Endothelial cell of umbilical vein (primary cell): ENCODE results near the gene FAM219B. TPM values are rescaled to one million over a fixed set of nuclear protein-coding genes. Genes with fewer than 3 reads are reported as not detected.

ENCODE experiments used
- BruUV-seq: library from RNA; stranded (reverse); fragments of 400-500 nt; replicated peaks from 2 replicates; lab custom pipeline; 2021; lab: Mats Ljungman, UMichigan
- CTCF ChIA-PET: fragments of 300-600, 350-600 bp; sonication (Branson Sonifier 250); formaldehyde crosslinking; loops from one replicate; lab custom pipeline; 2021; ENCODE audit warnings: antibody characterized with exemption, inconsistent platforms; lab: Charles Lee
- POLR2A ChIA-PET: fragments of 300-600, 350-600 bp; sonication (Branson Sonifier 250); formaldehyde crosslinking; loops from one replicate; lab custom pipeline; 2021; ENCODE audit warnings: antibody characterized with exemption, inconsistent platforms; lab: Charles Lee
- DNase-seq: peaks from one replicate; pipeline ENCODE4 v3.0.0-alpha.2; 2011; ENCODE audit warnings: low read depth, low spot score
- FAIRE-seq: peaks from 2 replicates; lab custom pipeline; 2011; peaks lifted over from hg19 to GRCh38; lab: Jason Lieb, UNC
- H2AFZ ChIP-seq: 2 replicates; pipeline ENCODE4 v1.6.0; 2012; ENCODE audit warnings: low read depth, low read length, control low read depth, inconsistent platforms
- H3K27ac ChIP-seq: 2 replicates; pipeline ENCODE4 v1.5.1; 2011; ENCODE audit warnings: low read depth, mild to moderate bottlenecking, control low read depth, low read length, moderate library complexity; ENCODE audit not compliant: insufficient read depth
- H3K27me3 ChIP-seq, 2 experiments: 2 replicates each; pipeline versions ENCODE4 v1.6.0 to v1.6.1; 2011; ENCODE audit warnings: low read length in 2 of 2, mixed read lengths in 1 of 2; ENCODE audit not compliant: control insufficient read depth in 2 of 2, insufficient read depth in 2 of 2
- H3K36me3 ChIP-seq, 2 experiments: 2 replicates in 1 of 2; 3 replicates in 1 of 2; pipeline ENCODE4 v1.5.1; 2011; ENCODE audit warnings: low read length in 2 of 2, mild to moderate bottlenecking in 1 of 2, moderate library complexity in 1 of 2; ENCODE audit not compliant: control insufficient read depth in 2 of 2, insufficient read depth in 2 of 2; ENCODE audit errors: extremely low read depth in 1 of 2
- H3K4me1 ChIP-seq: 3 replicates; pipeline ENCODE4 v1.5.1; 2011; ENCODE audit warnings: mild to moderate bottlenecking, low read length; ENCODE audit not compliant: control insufficient read depth, insufficient read depth; ENCODE audit errors: extremely low read depth
- H3K4me2 ChIP-seq: 2 replicates; pipeline ENCODE4 v1.6.1; 2011; ENCODE audit warnings: low read length, control low read depth, mixed read lengths; ENCODE audit not compliant: insufficient read depth
- H3K4me3 ChIP-seq, 3 experiments: fragments of 200-600 bp in 1 of 3; sonication (generic), shearing (Covaris generic) in 1 of 3; replicated peaks in 1 of 3; 2 replicates each; pipeline ENCODE4 v1.5.1; 2011 to 2016; ENCODE audit warnings: control low read depth in 3 of 3, low read length in 3 of 3, mild to moderate bottlenecking in 2 of 3, inconsistent platforms in 1 of 3, low read depth in 1 of 3, moderate library complexity in 1 of 3; ENCODE audit not compliant: insufficient read depth in 1 of 3
- H3K79me2 ChIP-seq: 2 replicates; pipeline ENCODE4 v1.6.0; 2012; ENCODE audit warnings: low read length, inconsistent platforms; ENCODE audit not compliant: control insufficient read depth, insufficient read depth
- H3K9ac ChIP-seq: replicated peaks from 2 replicates; pipeline ENCODE3; 2011; ENCODE audit warnings: low read length, control low read depth; ENCODE audit not compliant: insufficient read depth; ENCODE audit errors: extremely low read depth
- H3K9me1 ChIP-seq: replicated peaks from 3 replicates; pipeline ENCODE4 v1.6.0; 2011; ENCODE audit warnings: mild to moderate bottlenecking, low read length; ENCODE audit not compliant: control insufficient read depth, insufficient read depth; ENCODE audit errors: extremely low read depth
- H3K9me3 ChIP-seq: replicated peaks from 2 replicates; pipeline ENCODE4 v1.5.1; 2012; ENCODE audit warnings: low read length, inconsistent platforms; ENCODE audit not compliant: control insufficient read depth, insufficient read depth
- H4K20me1 ChIP-seq: replicated peaks from 2 replicates; pipeline ENCODE3; 2011; ENCODE audit warnings: mild to moderate bottlenecking, low read length; ENCODE audit not compliant: control insufficient read depth, insufficient read depth; ENCODE audit errors: extremely low read depth
- EZH2 ChIP-seq: IDR thresholded peaks from 2 replicates; pipeline ENCODE4 v1.6.1; 2012; ENCODE audit warnings: borderline replicate concordance, low read depth, mild to moderate bottlenecking, moderate library complexity, low read length, inconsistent platforms; ENCODE audit not compliant: severe bottlenecking
- FOS ChIP-seq: IDR thresholded peaks from 2 replicates; pipeline ENCODE4 v1.6.1; 2011; ENCODE audit warnings: mild to moderate bottlenecking, low read length, moderate library complexity, borderline replicate concordance; ENCODE audit not compliant: insufficient read depth
- GATA2 ChIP-seq: IDR thresholded peaks from 2 replicates; pipeline ENCODE4 v1.7.0; 2011; ENCODE audit warnings: low read depth, mild to moderate bottlenecking, moderate library complexity, mixed read lengths, low read length; ENCODE audit not compliant: insufficient read length, insufficient read depth
- JUN ChIP-seq: IDR thresholded peaks from 2 replicates; pipeline ENCODE4 v1.6.1; 2011; ENCODE audit warnings: borderline replicate concordance, low read depth; ENCODE audit not compliant: insufficient read length, insufficient read depth
- MYC ChIP-seq: IDR thresholded peaks from one replicate; pipeline ENCODE4 v1.6.1; 2011; ENCODE audit warnings: mild to moderate bottlenecking, low read depth, low read length
- POLR2A ChIP-seq: IDR thresholded peaks from 2 replicates; pipeline ENCODE4 v1.6.1; 2012; ENCODE audit warnings: low read depth, mild to moderate bottlenecking, control low read depth, low read length
- POLR2AphosphoS5 ChIP-seq: IDR thresholded peaks from 2 replicates; pipeline ENCODE4 v1.6.1; 2012; ENCODE audit warnings: low read depth, mild to moderate bottlenecking, control low read depth, low read length, moderate library complexity; ENCODE audit not compliant: insufficient read depth
- dilution Hi-C: fragments of 300-500 bp; cut with MboI; formaldehyde crosslinking; loops from one replicate; pipeline ENCODE4 v1.15.0; 2019; ENCODE audit warnings: low sequenced_read_pairs; ENCODE audit not compliant: extremely low pct_ligation_motif_present
- intact Hi-C: fragments of 100-400 bp; cut with micrococcal nuclease; formaldehyde crosslinking; loops from one replicate; pipeline ENCODE4 v1.10.0; 2022
- polyA plus RNA-seq, 4 experiments: library from polyadenylated mRNA; depleted of rRNA in 3 of 4; stranded (reverse) in 3 of 4; unstranded in 1 of 4; fragments of >200 nt; gene quantifications; 2 replicates each; pipeline versions ENCODE4 v1.2.1 to v1.2.3, GENCODE V29; 2011 to 2012; ENCODE audit warnings: missing spikeins in 1 of 4
- total RNA-seq: library from RNA; stranded (reverse); gene quantifications from 2 replicates; pipeline ENCODE4 v1.2.3, GENCODE V29; 2021
- TF ChIP-seq, protein P1 (sequence below), 2 donors: IDR thresholded peaks; 1 replicate in 1 of 2; 2 replicates in 1 of 2; pipeline ENCODE4 v1.5.1; 2011; ENCODE audit warnings: low read length in 2 of 2, mild to moderate bottlenecking in 2 of 2, moderate library complexity in 2 of 2, control low read depth in 1 of 2, inconsistent platforms in 1 of 2, low read depth in 1 of 2; ENCODE audit not compliant: insufficient read depth in 1 of 2; ENCODE audit errors: extremely low read depth in 1 of 2
- TF ChIP-seq, protein P2 (sequence below): IDR thresholded peaks from 2 replicates; pipeline ENCODE4 v1.6.1; 2011; ENCODE audit not compliant: insufficient read depth, insufficient read length

FAM219B gene
- total and polyA plus RNA-seq, 2 donors (not counting 3 experiments of a cell fraction or from before 2014, with no cell fraction given): 57.7 to 73.0 TPM

DNA sequence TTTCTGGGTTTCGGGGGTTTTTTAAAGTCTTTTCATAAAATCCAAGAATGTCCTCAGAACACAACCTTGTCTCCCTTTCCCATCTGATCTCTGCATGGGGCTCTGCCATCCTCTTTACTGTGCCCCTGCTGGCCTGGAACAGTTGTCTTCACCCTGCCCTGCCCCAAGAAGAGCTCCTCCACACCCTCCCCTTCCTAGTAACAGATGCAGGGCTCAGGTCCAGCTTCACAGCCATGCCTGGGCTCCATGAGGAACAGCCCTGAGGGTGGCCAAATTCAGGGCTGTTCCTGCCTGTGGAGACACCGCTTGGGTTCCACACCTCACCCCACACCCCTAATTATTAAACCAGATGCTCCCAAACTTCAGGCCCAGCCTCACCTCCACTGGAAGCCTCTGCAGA, 50.8 kb downstream of the FAM219B start:
- FAIRE-seq (no peak), DNase-seq (no peak)
- ChIA-PET POLR2A (interaction anchor here (0.7 kb wide), 2 partner anchors 43 to 82 kb away, joined by 4 to 5 read pairs; partner anchors contain the start of gene COX5A), CTCF (interaction anchor here (1.2 to 3.6 kb wide), 5 partner anchors 12 to 95 kb away, joined by 3 to 14 read pairs (median 6); no protein-coding TSS in a partner anchor)
- no peaks in the 10 kb centered on the region for H3K9me1 ChIP-seq
- H3K36me3 ChIP-seq: peaks cover 6 to 37% of the 10 kb centered on the region in 2 experiments
- H3K4me2 ChIP-seq: no peak overlapping the region
- H2AFZ ChIP-seq: no peak overlapping the region
- H3K9me3 ChIP-seq: no peaks in the 10 kb centered on the region
- no peak overlapping the region for H3K27ac ChIP-seq
- no peaks in the 10 kb centered on the region for H4K20me1 ChIP-seq
- H3K4me3 ChIP-seq: no peak overlapping the region
- H3K4me1 ChIP-seq: no peaks in the 10 kb centered on the region
- intact Hi-C loops (no loop called here), dilution Hi-C loops (no loop called here)
- H3K27me3 ChIP-seq: no peaks in the 10 kb centered on the region
- TF ChIP-seq FOS (no peak), POLR2A (no peak), GATA2 (no peak), MYC (no peak), POLR2AphosphoS5 (no peak), JUN (no peak), EZH2 (no peak)
- TF ChIP-seq, protein P1, sequence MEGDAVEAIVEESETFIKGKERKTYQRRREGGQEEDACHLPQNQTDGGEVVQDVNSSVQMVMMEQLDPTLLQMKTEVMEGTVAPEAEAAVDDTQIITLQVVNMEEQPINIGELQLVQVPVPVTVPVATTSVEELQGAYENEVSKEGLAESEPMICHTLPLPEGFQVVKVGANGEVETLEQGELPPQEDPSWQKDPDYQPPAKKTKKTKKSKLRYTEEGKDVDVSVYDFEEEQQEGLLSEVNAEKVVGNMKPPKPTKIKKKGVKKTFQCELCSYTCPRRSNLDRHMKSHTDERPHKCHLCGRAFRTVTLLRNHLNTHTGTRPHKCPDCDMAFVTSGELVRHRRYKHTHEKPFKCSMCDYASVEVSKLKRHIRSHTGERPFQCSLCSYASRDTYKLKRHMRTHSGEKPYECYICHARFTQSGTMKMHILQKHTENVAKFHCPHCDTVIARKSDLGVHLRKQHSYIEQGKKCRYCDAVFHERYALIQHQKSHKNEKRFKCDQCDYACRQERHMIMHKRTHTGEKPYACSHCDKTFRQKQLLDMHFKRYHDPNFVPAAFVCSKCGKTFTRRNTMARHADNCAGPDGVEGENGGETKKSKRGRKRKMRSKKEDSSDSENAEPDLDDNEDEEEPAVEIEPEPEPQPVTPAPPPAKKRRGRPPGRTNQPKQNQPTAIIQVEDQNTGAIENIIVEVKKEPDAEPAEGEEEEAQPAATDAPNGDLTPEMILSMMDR (IDR thresholded peaks at IDR 0.05; ENCODE audit: extremely low read depth in 1 of 2, insufficient read depth in 1 of 2, low read depth in 1 of 2, low read length in 2 of 2): no peak
- TF ChIP-seq, protein P2, sequence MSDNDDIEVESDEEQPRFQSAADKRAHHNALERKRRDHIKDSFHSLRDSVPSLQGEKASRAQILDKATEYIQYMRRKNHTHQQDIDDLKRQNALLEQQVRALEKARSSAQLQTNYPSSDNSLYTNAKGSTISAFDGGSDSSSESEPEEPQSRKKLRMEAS: no peak
- H3K79me2 ChIP-seq: peaks cover 8% of the 10 kb centered on the region
- H3K9ac ChIP-seq: no peak overlapping the region
- no TSS peak for BruUV-seq
